Hepatic stellate cell (primary cell): Measurements from ENCODE around the gene SHLD2.
A peak's percentile ranks its signal among the peaks of the same experiment; 100 is the strongest.
"Not testable (repeated sequence)": the region's sequence is repeated elsewhere in the genome, so short reads cannot be mapped to it uniquely, and the experiment has no call there.

Experiments
- DNase-seq: peaks from one replicate; pipeline ENCODE4 v3.0.0; 2011; ENCODE audit warnings: low spot score

Gene SHLD2

DNA sequence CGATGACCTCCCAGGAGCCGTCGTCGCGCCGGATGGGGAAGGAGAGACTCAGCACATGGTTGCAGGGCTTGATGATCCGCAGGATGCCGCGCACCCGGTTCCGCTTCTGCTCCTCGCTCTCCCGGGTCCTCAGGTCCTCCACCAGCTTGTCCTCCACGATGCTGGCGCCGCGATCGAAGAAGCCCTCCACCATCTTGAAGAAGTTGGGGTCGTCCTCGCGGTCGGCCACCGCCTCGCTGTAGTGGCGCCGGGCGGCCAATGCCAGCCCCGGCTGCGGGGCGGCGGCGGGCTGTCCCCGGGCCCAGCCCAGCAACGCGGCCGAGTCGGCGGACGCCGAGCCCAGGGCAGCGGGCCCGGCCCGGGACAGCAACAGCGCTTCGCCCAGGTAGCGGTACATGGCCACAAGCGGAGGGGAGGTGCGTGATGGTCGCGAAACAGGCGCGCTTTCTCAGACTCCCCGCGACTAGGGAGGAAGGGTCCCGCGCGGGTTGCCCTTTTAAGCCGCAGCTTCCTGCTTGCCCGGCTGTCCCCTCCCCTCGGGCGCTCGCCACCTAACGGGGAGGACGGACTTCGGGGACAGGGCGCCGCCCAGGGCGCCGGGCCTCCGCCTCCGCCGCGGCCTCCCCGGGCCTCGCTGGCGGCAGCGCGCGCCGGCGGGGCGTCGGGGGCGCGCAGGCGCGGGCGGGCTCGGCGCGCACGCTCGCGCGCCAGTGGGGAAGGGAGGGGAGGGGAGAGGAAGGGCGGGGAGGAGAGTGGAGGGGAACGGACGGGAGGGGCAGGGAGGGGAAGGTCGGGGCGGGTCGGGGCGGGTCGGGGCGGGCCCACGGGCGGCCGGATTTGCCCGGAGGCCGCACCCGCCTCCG, at the start of gene SHLD2, which contains the start of gene GLUD1:
Gene SHLD2 (plus strand): TSS at position 834 of the 863 bp plus-strand sequence. CDS start 56,149 bp downstream, outside the sequence.
Gene GLUD1 (minus strand): TSS at position 471 of the 863 bp plus-strand sequence. CDS start 74 bp downstream, at position 397.
- DNase-seq, result peak; percentile 92

- no peak for DNase-seq
Observed at GRCh38 chr10:87045434-87045938, 49.5 kb upstream of the SHLD2 start.

GRCh38 chr10:87053111-87053510, 41.9 kb upstream of the SHLD2 start:
- no peak for DNase-seq

DNA sequence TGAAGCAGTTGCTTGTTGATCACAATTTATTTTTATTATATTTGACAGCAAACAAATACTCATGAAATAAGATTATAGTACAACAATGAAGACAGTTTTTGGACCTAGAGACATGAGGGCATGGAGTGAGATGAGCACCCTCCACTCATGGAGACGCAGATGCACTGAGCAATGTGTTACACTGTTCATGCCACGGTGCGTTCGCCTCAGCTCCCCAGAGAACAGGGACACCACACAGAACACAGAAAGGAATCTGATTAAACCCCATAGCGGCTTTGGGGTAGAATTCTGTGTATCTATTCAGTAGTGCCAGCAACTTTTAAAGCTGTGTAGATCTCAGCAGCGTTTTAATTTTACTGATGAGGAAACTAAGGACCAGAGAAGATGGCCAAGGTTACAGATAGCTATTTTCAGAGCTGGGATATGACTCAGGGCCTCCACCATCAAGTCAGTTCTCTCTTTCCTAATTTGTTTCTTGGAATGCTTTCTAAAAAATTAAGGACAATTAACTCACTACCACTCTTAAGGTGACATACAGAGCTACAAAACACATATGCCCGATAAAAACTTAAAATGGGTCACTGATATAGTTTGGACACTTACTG, 41.3 kb upstream of the SHLD2 start:
- DNase-seq, result no peak

GRCh38 chr10:87054373-87055295, 40.4 kb upstream of the SHLD2 start:
- DNase-seq, result peak; percentile 57

- no peak for DNase-seq
Observed at GRCh38 chr10:87058171-87058570, 36.8 kb upstream of the SHLD2 start.

DNA sequence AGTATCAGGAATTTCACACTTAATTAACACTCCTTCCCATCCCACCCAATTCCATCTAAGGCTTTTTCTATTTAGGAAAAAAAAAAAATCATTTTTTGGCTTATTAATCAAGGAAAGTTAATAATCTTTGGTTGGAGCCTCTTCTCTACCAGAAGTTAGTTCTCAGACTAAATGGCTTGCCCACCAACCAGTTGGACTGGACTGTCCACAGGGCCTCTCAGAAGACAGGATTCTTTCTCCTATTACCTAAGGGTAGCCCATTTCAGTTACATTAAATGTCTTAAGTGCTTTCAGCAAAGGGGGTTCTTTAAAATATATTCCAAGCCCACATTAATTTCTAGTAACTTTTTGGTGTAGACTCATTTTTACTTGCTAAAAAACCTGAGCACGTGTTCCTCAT, 35.6 kb upstream of the SHLD2 start:
- DNase-seq, result no peak

DNA sequence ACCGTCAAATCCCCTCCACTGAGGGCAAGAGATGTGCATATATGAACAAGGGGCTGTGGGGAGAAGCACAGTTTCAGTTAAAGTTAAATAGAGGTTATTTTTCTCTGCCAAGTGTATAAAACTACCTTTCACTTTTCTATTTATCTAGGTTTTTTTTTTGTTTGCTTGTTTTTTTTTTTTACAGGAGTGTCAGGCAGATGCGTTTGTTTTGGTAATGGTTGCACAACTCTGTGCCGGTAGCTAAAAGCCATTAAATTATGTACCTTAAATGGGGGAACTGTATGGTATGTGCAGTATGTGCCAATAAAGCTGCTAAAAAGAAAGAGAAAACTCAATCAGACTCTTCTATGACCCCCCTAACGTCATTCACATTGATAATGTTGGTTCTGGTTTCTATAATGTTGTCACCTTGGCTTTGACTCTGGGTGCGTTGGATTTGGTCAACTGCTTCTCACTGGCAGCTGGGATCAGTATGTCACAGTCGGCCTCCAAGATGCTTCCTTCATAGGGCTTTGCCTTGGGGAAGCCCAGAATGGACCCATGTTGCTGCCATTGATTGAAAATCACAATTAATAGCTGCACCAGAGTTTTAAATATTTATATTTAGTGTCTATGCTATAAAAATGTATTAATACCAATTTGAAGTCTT, 34.6 kb upstream of the SHLD2 start:
- DNase-seq, result no peak

- no peak for DNase-seq
Observed at GRCh38 chr10:87064651-87065050, 30.4 kb upstream of the SHLD2 start.

GRCh38 chr10:87066178-87066577, 28.8 kb upstream of the SHLD2 start:
- DNase-seq, result no peak

- DNase-seq, result no peak
Observed at GRCh38 chr10:87066865-87067264, 28.1 kb upstream of the SHLD2 start.

- no peak for DNase-seq
Observed at GRCh38 chr10:87068281-87068680, 26.7 kb upstream of the SHLD2 start.

- DNase-seq, result no peak
Observed at GRCh38 chr10:87072449-87072848, 22.6 kb upstream of the SHLD2 start.

- not testable (repeated sequence) for DNase-seq
Observed at GRCh38 chr10:87076421-87076820, 18.6 kb upstream of the SHLD2 start.

DNA sequence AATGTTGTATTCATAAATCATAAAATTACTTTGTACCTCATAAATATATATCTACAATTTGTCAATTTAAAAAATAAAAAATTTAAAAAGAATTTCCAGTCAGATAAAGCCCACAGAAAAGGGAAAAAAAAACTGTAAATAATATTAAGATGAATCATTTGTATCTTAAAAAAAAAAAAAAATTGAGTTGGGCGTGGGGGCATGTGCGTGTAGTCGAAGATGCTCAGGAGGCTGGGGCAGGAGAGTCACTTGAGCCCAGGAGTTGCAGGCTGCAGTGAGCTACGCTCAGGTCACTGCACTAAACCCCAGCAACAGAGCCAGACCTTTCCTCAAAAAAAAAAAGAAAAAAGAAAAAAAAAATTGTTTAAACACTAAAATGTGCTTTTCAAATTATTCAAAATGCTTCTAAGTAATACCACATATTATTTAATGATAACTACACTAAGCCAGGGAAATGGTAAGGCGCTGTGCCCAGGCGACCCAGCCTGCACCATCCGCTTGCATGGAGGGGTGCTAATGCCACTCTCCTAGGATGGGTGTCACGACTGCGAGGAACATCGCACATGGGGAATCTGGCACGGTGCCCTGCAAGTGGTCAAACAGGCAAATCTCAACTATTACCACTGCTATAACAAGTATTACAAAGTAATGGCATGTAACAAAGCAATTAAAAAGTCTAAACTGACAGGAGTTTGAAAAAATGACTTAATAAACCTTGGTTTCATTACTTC, 15.7 kb upstream of the SHLD2 start:
- DNase-seq, result no peak

DNA sequence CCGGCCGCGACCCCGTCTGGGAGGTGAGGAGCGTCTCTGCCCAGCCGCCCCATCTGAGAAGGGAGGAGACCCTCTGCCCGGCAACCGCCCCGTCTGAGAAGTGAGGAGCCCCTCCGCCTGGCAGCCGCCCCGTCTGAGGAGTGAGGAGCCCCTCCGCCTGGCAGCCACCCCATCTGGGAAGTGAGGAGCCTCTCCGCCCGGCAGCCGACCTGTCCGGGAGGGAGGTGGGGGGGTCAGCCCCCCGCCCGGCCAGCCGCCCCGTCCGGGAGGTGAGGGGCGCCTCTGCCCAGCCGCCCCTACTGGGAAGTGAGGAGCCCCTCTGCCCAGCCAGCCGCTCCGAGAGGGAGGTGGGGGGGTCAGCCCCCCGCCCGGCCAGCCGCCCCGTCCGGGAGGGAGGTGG, 14.4 kb upstream of the SHLD2 start:
- not testable (repeated sequence) for DNase-seq

- DNase-seq, result not testable (repeated sequence)
Observed at GRCh38 chr10:87081574-87081973, 13.4 kb upstream of the SHLD2 start.

DNA sequence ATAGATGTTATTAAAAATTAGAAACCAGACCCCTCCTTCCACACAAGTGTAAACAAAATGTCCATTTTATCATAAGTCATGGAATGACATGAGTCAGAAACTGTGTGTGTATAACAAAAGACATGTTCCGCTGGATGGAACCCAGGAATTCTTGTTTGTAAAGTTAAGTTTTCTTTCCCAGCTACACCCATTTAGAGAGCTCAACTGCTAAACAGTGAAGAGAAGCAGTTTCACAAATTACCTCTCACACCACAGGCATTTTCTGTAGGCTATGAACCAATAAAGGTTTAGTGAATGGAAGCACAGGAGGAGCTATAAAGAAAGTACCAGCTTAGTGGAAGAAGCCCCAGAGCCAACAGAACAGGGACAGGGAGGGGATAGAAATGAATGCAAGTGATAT, 12.8 kb upstream of the SHLD2 start:
- DNase-seq, result not testable (repeated sequence)

DNA sequence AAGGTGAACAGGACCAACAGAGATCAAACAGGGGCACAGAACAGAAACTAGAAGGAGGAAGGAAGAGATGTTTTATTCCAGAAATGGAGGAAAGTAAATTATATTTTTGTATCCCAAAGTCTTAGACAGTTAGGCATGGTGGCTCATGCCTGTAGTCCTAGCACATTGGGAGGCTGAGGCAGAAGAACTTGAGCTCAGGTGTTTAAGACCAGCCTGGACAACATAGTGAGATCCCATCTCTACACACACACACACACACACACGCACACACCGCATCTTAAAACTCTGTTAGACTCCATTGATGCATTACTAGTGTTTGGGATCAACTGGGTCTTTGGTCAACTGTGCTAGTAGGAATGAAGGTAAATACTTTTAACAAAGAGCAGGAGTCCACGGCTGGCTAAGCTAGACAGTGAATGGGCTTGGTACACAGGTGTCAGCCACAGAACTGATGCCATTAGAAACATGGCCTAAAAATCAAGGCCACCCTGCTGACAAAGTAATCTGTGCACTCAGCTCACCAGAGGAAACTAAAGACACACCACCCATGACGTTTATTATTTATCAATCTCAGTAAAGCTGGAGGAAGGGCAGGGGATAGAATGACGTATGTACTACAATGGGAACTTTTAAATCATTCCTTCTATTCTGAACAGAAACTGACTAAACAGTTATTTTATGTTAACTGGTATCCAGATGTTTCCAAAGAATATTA, 11.3 kb upstream of the SHLD2 start:
- DNase-seq, result not testable (repeated sequence)

- peak; percentile 31 for DNase-seq
Observed at GRCh38 chr10:87084291-87084782, 10.7 kb upstream of the SHLD2 start.
